Caki2 (cell line): ENCODE results near the gene PTX3. TPM values are rescaled to one million over a fixed set of nuclear protein-coding genes. Genes with fewer than 3 reads are reported as not detected.

Experiments
- DNase-seq: peaks from one replicate; pipeline ENCODE4 v3.0.0-alpha.2; 2015; ENCODE audit warnings: low read depth
- in situ Hi-C: cut with HindIII; loops from 2 replicates; pipeline ENCODE4 v1.10.0; 2016; ENCODE audit warnings: low sequenced_read_pairs, low pct_unique_long_range_greater_than_20kb, mixed read lengths
- total RNA-seq: library from RNA; depleted of rRNA; stranded (reverse); fragments of >200 nt; shearing (Covaris generic); gene quantifications from 2 replicates; pipeline ENCODE4 v1.2.3, GENCODE V29; 2014; ENCODE audit warnings: low replicate concordance; rRNA removed

PTX3 gene
- total RNA-seq, 1 experiment from 2014 or later = 16.9 TPM

DNA sequence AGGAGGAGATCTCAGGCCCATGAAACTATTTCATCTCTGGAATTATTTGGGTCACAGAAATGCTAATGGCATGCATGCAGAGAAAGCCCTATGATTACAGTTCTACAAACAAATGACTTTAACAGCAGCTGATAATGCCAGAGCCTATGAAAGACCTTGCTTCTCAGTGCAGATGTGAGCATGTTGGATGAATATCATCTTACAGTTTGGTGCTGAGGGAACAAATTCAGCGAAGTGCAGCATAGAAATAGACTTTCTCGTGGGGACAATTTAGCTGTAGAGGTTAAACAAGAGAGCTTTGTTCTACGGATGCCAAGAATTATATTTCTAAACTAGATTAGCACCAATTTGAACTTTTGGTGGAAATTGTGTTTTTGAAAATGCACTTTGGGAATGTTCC, 27.7 kb downstream of the PTX3 start:
- in situ Hi-C loops = no loop called here
- no peak for DNase-seq

- in situ Hi-C loops = no loop called here
These were observed 29.1 kb downstream of the PTX3 start for GRCh38 chr3:157465741-157466140.

DNA sequence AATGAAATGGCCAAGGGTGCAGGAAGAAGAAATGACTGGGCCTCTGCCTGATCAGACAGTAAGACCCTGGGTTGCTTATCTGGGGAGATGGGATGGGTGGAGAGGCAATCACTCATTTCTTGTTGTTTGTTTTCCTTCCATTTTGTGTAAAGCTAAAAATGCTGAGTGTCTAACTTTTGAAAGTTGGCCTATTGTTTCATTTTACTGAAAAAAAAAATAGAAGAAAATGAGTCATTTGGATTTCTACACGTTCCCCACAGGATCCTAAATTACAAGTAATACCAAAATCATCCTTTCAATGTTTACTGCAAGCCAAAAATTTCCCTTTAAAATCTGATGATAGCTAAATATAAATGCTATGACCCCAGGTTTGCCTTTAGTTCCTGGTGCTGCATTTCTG, 30.6 kb downstream of the PTX3 start:
- no peak for DNase-seq

More at GRCh38 chr3:157465741-157466140, 29.1 kb downstream of the PTX3 start:
- no peak for DNase-seq

GRCh38 chr3:157469561-157470294, 33.1 kb downstream of the PTX3 start:
- DNase-seq = no peak
- in situ Hi-C loops = no loop called here

More for the DNA sequence above, 30.6 kb downstream of the PTX3 start:
- in situ Hi-C loops = no loop called here

DNA sequence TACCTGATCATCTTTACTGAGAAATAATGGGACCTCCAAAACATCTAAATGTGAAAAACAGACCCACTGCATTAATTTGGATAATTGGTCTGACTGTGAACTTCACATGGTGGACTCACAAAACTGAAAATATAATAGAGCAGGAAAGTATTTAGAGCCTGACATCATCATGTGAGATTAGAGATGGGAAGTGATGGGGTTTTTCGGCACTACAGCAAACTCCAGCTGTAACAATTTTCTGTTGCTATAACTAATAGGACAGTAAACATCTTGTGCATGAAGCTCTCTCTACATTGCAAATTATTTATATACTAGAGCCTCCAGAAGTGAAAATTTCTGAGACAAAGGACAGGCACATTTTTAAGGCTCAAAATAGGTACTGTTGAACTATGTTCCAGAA, 34.4 kb downstream of the PTX3 start:
- no peak for DNase-seq
- in situ Hi-C loops = no loop called here

- no peak for DNase-seq
- in situ Hi-C loops = no loop called here
These were observed 36.0 kb downstream of the PTX3 start for GRCh38 chr3:157472648-157473047.

DNA sequence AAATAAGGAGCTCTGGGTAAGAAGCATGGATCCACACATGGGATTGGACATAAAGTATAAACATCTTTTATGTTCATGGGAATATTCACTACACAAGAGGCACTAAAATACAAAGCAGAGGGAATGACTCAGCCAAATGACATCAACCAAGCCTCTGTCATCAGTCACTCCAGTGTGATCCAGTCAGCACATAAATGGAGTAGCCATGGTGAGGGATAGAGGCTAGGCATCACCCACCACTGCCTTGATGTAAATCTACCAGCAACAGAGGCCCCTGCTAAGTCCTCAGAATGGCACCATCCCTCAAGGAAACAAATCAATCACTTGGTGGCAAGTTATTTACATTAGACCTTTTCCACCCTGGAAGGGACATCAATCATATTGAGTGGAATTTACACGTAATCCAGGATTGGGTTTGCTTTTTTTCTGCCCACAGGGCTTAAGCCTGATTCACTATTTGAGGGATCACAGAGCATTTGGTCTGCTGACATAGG, 39.3 kb downstream of the PTX3 start:
- DNase-seq = peak; percentile 82
- in situ Hi-C loops = no loop called here

- DNase-seq = no peak
- in situ Hi-C loops = no loop called here
These were observed 40.8 kb downstream of the PTX3 start for GRCh38 chr3:157477441-157477840.

- no peak for DNase-seq
- in situ Hi-C loops = no loop called here
These were observed 43.0 kb downstream of the PTX3 start for GRCh38 chr3:157479464-157480243.

GRCh38 chr3:157487339-157487738, 50.7 kb downstream of the PTX3 start:
- in situ Hi-C loops = no loop called here
- no peak for DNase-seq

- in situ Hi-C loops = no loop called here
- DNase-seq = no peak
These were observed 51.5 kb downstream of the PTX3 start for GRCh38 chr3:157488144-157488543.

DNA sequence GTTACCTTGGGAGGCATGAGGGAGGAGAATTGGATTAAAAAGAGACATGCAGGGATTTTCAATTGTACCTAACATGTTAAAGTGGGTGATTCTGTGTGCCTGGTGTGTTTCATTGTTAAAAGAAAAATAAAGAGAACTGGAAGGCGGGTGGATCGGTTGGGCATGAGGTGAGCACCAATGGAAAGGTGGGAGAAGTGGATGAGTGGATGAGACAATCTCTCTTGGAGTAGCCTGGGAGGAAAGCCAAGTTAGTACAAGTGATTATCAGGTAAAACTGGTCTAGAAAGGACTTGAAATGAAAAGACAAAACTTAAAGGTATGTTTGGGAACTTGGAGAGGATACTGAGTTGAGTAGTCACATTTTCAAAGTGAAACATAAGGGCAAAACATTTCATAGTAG, 54.5 kb downstream of the PTX3 start:
- in situ Hi-C loops = no loop called here
- no peak for DNase-seq

Other genes starting within 250 kb of the PTX3 start
- 79.0 and 127 TPM in 2 replicates for gene VEPH1, start 66.6 kb downstream of the PTX3 start, total RNA-seq